ENCODE measurements around the gene FILIP1L.

FILIP1L gene

GRCh38 chr3:99915906-99916432 lies 198.3 kb downstream of the FILIP1L start:
- Histone ChIP-seq H3K27me3 (ENCODE audit: insufficient read depth, low read depth, severe bottlenecking) (no peaks in the 10 kb centered on the region), H3K27ac (peak overlapping the region; percentile 87), H3K9me3 (ENCODE audit: severe bottlenecking) (no peaks in the 10 kb centered on the region), H3K4me3 (ENCODE audit: low read depth, low read length) (peak overlapping the region; percentile 10), H3K36me3 (no peaks in the 10 kb centered on the region)
- no peak for TF ChIP-seq CTCF (IDR thresholded peaks at IDR 0.05; ENCODE audit: low read depth, low read length)
- peak; percentile 60 for DNase-seq

- Histone ChIP-seq H3K27ac (peak overlapping the region; percentile 74), H3K9me3 (ENCODE audit: severe bottlenecking) (no peaks in the 10 kb centered on the region), H3K36me3 (no peaks in the 10 kb centered on the region), H3K27me3 (ENCODE audit: insufficient read depth, low read depth, severe bottlenecking) (no peaks in the 10 kb centered on the region), H3K4me3 (ENCODE audit: low read depth, low read length) (no peak overlapping the region)
- DNase-seq = peak; percentile 81
- TF ChIP-seq CTCF (IDR thresholded peaks at IDR 0.05; ENCODE audit: low read depth, low read length) = no peak
Observed at GRCh38 chr3:99911433-99911832, 202.9 kb downstream of the FILIP1L start.

- TF ChIP-seq CTCF (IDR thresholded peaks at IDR 0.05; ENCODE audit: low read depth, low read length) = no peak
- no peak for DNase-seq
- Histone ChIP-seq H3K4me3 (ENCODE audit: low read depth, low read length) (no peak overlapping the region), H3K27me3 (ENCODE audit: insufficient read depth, low read depth, severe bottlenecking) (no peaks in the 10 kb centered on the region), H3K27ac (peak overlapping the region; percentile 57), H3K36me3 (no peaks in the 10 kb centered on the region), H3K9me3 (ENCODE audit: severe bottlenecking) (no peaks in the 10 kb centered on the region)
Observed at GRCh38 chr3:99910752-99911290, 203.5 kb downstream of the FILIP1L start.

GRCh38 chr3:99909714-99910495 lies 204.4 kb downstream of the FILIP1L start:
- DNase-seq = no peak
- Histone ChIP-seq H3K27me3 (ENCODE audit: insufficient read depth, low read depth, severe bottlenecking) (no peaks in the 10 kb centered on the region), H3K36me3 (no peaks in the 10 kb centered on the region), H3K9me3 (ENCODE audit: severe bottlenecking) (no peaks in the 10 kb centered on the region), H3K27ac (peak overlapping the region; percentile 57), H3K4me3 (ENCODE audit: low read depth, low read length) (no peak overlapping the region)
- no peak for TF ChIP-seq CTCF (IDR thresholded peaks at IDR 0.05; ENCODE audit: low read depth, low read length)

- H3K4me3 ChIP-seq (ENCODE audit: low read depth, low read length) = no peak overlapping the region
- no peak for DNase-seq
- no peak overlapping the region for H3K27ac ChIP-seq
- no peaks in the 10 kb centered on the region for H3K9me3 ChIP-seq (ENCODE audit: severe bottlenecking)
- H3K36me3 ChIP-seq = no peaks in the 10 kb centered on the region
- H3K27me3 ChIP-seq (ENCODE audit: insufficient read depth, low read depth, severe bottlenecking) = no peaks in the 10 kb centered on the region
- no peak for TF ChIP-seq CTCF (IDR thresholded peaks at IDR 0.05; ENCODE audit: low read depth, low read length)
Observed at GRCh38 chr3:99907959-99908544, 206.2 kb downstream of the FILIP1L start.
